ENCODE results near the gene PPFIBP2.

DNA sequence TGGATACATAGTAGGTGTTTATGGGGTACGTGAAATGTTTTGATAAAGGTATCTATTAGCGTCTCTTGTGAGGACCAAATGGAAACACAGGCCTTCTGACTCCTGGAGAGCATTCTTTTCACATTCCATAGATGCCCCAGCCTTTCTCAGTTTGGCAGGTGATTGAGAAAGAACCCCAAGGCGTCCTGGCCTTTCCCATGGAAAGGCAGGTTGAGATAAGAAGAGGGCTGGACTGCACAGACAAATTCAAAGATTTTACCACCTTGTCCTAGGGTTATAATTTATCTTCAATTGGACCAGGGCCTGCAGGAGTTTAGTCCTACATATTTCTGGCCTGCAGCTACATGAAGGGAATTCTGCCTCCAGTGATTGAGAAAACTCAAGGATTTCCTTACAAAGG lies 29.2 kb upstream of the PPFIBP2 start:
- TF ChIP-seq POLR2AphosphoS5 (IDR thresholded peaks at IDR 0.05) (no peak), POLR2A (IDR thresholded peaks at IDR 0.05) (no peak), CTCF (IDR thresholded peaks at IDR 0.05) (no peak)
